GM21381 (cell line): ENCODE results near the gene TMEM184B.

Experiments
- ATAC-seq: cut with Tn5 transposase; IDR thresholded peaks from one replicate; pipeline ENCODE4 v1.9.1; 2021; ENCODE audit warnings: mild to moderate bottlenecking, moderate library complexity; ENCODE audit not compliant: unreplicated experiment

The TMEM184B gene

GRCh38 chr22:38228326-38228872 lies 44.4 kb downstream of the TMEM184B start:
- ATAC-seq, result no peak

GRCh38 chr22:38226853-38227649 lies 45.8 kb downstream of the TMEM184B start:
- ATAC-seq, result no peak

GRCh38 chr22:38223289-38223960 lies 49.4 kb downstream of the TMEM184B start:
- ATAC-seq, result no peak

- ATAC-seq, result no peak
Observed at GRCh38 chr22:38222797-38223119, 50.1 kb downstream of the TMEM184B start.

GRCh38 chr22:38221908-38222796 lies 50.7 kb downstream of the TMEM184B start:
- ATAC-seq, result no peak

- no peak for ATAC-seq
Observed at GRCh38 chr22:38221407-38221806, 51.4 kb downstream of the TMEM184B start.

- ATAC-seq, result no peak
Observed at GRCh38 chr22:38220653-38221386, 52.0 kb downstream of the TMEM184B start.

GRCh38 chr22:38220163-38220562 lies 52.6 kb downstream of the TMEM184B start:
- no peak for ATAC-seq

- no peak for ATAC-seq
Observed at GRCh38 chr22:38219632-38220031, 53.2 kb downstream of the TMEM184B start.

GRCh38 chr22:38218661-38219622 lies 53.9 kb downstream of the TMEM184B start:
- no peak for ATAC-seq

- ATAC-seq, result no peak
Observed at GRCh38 chr22:38215156-38216038, 57.4 kb downstream of the TMEM184B start.

- no peak for ATAC-seq
Observed at GRCh38 chr22:38214302-38215056, 58.3 kb downstream of the TMEM184B start.

- no peak for ATAC-seq
Observed at GRCh38 chr22:38213990-38214301, 58.9 kb downstream of the TMEM184B start.

GRCh38 chr22:38213319-38213989 lies 59.4 kb downstream of the TMEM184B start:
- no peak for ATAC-seq

- no peak for ATAC-seq
Observed at GRCh38 chr22:38212442-38212841, 60.4 kb downstream of the TMEM184B start.

GRCh38 chr22:38211556-38211955 lies 61.3 kb downstream of the TMEM184B start:
- ATAC-seq, result no peak

- ATAC-seq, result no peak
Observed at GRCh38 chr22:38208551-38208968, 64.2 kb downstream of the TMEM184B start.
